ENCODE data around the gene CDKL2.

The CDKL2 gene

DNA sequence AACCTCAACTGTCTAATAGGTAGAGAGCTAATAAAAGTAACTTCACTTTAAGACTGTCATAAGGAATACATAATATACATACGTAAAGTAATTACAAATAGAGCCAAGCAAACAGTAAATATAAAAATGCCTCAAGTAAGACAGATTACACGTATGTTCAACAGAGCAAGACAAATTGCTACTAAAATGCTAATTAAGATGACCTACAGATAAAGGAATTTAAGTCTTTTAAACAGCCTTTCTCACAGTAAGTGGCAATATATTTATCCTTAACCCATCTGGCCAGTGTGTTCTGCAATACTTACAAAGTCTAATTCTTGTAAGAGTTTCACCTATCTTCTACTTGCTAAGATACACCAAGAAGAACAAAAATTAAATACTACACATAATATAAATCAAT lies 30.2 kb upstream of the CDKL2 start:
- no peak for DNase-seq (ENCODE audit: low spot score in 2 of 2)
- in situ Hi-C loops (cut with MboI; ENCODE audit: low sequenced_read_pairs), result no loop called here
- Histone ChIP-seq H3K4me1 (peaks cover 5% of the 10 kb centered on the region), H3K4me3 (no peak overlapping the region), H3K27me3 (ENCODE audit: low read depth) (no peaks in the 10 kb centered on the region), H3K9me3 (no peaks in the 10 kb centered on the region), H3K36me3 (replicated peaks) (peaks cover 34% of the 10 kb centered on the region)

DNA sequence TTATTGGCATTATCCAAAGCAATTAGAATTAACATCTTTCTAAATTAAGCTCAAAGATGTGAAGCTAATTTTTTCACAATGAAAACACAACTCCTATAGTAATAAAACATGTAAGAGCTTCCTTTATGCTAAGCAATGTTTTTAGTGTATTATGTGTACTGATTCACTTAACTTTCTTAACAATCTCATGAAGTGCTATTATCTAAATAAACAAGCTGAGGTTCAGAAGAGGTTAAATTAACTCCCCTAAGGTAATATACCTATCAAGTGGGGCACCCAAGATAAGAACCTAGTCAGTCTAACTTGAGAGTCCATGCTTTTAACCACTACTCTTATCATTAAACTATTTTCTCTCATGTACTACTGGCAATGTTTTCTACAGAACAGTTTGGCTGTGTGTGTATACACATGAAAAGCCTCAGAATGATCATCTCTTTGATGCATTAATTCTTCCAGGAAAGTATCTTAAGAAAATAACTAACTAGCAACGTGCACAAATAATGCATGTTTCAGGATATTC lies 29.2 kb upstream of the CDKL2 start:
- in situ Hi-C loops (cut with MboI; ENCODE audit: low sequenced_read_pairs), result no loop called here
- Histone ChIP-seq H3K36me3 (replicated peaks) (peaks cover 42% of the 10 kb centered on the region), H3K9me3 (no peaks in the 10 kb centered on the region), H3K4me3 (no peak overlapping the region), H3K27me3 (ENCODE audit: low read depth) (no peaks in the 10 kb centered on the region), H3K4me1 (peaks cover 5% of the 10 kb centered on the region)
- DNase-seq (ENCODE audit: low spot score in 2 of 2), result no peak

DNA sequence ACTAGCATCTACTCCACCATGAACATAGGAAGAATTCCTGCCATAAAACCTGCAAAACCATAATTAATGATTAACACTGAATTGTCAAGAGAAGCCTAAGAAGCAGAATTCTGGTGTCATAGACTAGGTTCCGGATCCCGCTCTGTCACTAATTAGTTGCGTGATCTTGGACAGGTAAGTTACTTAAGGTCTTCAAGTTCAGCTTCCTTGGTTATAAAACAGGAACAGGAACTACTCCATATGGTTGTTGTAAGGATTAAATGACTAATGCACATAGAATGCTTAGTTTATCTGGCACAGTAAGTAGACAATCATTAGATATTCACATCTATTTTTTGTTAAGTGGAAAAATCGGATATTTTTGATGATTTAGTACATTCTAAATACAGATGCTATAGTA lies 28.5 kb upstream of the CDKL2 start:
- DNase-seq (ENCODE audit: low spot score in 2 of 2), result no peak
- no peak overlapping the region for H3K4me3 ChIP-seq
- no peaks in the 10 kb centered on the region for H3K27me3 ChIP-seq (ENCODE audit: low read depth)
- in situ Hi-C loops (cut with MboI; ENCODE audit: low sequenced_read_pairs), result no loop called here
- peaks cover 5% of the 10 kb centered on the region for H3K4me1 ChIP-seq
- no peaks in the 10 kb centered on the region for H3K9me3 ChIP-seq
- peaks cover 49% of the 10 kb centered on the region for H3K36me3 ChIP-seq (replicated peaks)

DNA sequence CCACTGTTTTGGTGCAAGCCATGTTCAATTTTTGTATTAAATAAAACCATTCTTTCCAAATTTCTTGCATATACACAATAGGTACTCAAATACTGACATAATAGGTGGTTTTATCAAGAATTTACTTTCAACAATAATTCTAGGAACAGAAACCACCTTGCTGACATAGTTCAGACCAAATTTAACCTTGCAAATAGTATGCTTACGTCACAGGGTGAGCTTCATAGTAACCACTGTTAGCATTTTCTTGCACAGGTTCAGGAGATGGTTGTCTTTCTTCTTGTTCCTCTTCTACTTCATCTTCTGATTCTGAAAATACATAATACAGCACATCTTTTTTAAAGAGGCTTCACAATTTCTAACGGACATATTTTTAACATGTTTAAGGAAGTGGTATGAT lies 25.2 kb upstream of the CDKL2 start:
- Histone ChIP-seq H3K27me3 (ENCODE audit: low read depth) (no peaks in the 10 kb centered on the region), H3K4me1 (peaks cover 1% of the 10 kb centered on the region), H3K9me3 (no peaks in the 10 kb centered on the region), H3K36me3 (replicated peaks) (peaks cover 59% of the 10 kb centered on the region), H3K4me3 (no peak overlapping the region)
- in situ Hi-C loops (cut with MboI; ENCODE audit: low sequenced_read_pairs), result no loop called here
- DNase-seq (ENCODE audit: low spot score in 2 of 2), result no peak

DNA sequence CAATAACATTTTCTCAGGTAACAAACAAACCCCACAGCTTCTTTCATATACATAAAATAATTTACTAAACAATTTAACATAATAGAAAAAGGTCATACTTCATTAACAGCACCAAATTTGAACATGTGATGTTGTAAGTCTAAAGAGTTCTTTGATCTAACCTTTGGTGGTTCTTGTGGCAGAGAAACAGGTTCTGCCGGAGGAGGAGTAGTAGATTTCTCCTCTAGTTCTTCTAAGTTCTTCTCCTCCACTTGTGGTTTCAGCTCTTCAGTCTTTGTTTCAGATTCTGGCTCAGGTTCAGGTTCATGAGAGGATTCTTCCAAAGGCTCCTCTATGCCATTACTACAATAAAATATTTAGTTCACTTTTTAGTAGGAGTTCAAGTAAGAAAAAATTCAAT lies 24.6 kb upstream of the CDKL2 start:
- Histone ChIP-seq H3K4me1 (no peaks in the 10 kb centered on the region; the same call in 1 of the 2 replicates), H3K9me3 (no peaks in the 10 kb centered on the region), H3K4me3 (no peak overlapping the region), H3K27me3 (ENCODE audit: low read depth) (no peaks in the 10 kb centered on the region), H3K36me3 (replicated peaks) (peaks cover 60% of the 10 kb centered on the region)
- DNase-seq (ENCODE audit: low spot score in 2 of 2), result no peak
- in situ Hi-C loops (cut with MboI; ENCODE audit: low sequenced_read_pairs), result no loop called here

DNA sequence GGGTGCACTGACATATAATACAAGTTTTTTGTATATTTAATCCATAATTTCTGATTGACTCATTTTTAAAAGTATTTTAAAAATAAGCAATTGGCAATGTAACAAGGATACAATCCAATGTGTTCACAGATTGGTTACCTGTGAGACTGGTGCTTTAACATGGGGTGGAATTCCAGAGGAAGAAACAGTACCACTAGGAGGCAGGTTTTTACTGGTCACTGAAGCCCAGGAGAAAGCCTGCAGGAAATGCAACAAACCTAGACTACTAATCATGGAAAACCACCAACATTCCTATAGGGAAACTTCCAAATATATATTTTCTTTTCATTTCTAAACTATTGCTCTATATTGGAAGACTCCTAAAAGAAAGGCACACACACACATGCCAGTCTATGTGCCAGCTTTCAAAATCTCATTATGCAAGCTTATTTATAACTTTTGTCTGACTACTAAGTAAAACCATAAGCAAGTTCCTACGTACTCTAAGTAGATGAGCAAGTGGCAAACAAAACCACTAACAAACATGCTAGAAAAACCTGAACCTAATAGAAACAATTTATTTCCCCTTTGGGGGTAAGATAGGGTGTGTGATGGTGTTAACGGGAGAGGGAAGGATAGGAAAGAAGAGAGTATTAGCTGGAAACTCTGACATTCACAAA lies 23.6 kb upstream of the CDKL2 start:
- in situ Hi-C loops (cut with MboI; ENCODE audit: low sequenced_read_pairs), result no loop called here

DNA sequence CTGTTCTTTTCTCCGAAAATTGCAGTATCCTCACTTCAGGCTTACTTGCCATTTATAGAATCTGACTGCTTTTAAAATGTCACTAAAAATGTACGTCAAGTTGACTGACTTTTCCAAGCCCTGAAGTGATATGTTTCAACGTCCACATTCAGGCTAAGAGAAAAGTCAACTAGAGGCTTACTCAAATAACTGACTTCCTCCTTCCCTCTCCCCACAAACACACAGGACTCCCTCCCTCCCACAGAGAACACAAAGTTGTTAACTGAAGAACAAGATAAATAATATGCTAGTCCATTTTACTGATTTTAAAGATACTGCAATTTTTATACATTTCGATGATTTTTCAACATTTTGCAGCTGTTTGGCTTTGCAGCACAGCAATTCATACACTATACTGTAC lies 13.8 kb upstream of the CDKL2 start:
- Histone ChIP-seq H3K36me3 (replicated peaks) (peaks cover 58% of the 10 kb centered on the region), H3K27me3 (ENCODE audit: low read depth) (no peaks in the 10 kb centered on the region), H3K9me3 (no peaks in the 10 kb centered on the region), H3K4me3 (no peak overlapping the region), H3K4me1 (no peaks in the 10 kb centered on the region)
- in situ Hi-C loops (cut with MboI; ENCODE audit: low sequenced_read_pairs), result no loop called here
- DNase-seq (ENCODE audit: low spot score in 2 of 2), result no peak

More for the DNA sequence above, 23.6 kb upstream of the CDKL2 start:
- H3K27me3 ChIP-seq (ENCODE audit: low read depth), result no peaks in the 10 kb centered on the region
- peaks cover 67% of the 10 kb centered on the region for H3K36me3 ChIP-seq (replicated peaks)
- no peaks in the 10 kb centered on the region for H3K9me3 ChIP-seq
- H3K4me1 ChIP-seq, result no peaks in the 10 kb centered on the region; the same call in 1 of the 2 replicates
- no peak overlapping the region for H3K4me3 ChIP-seq
- DNase-seq (ENCODE audit: low spot score in 2 of 2), result no peak

DNA sequence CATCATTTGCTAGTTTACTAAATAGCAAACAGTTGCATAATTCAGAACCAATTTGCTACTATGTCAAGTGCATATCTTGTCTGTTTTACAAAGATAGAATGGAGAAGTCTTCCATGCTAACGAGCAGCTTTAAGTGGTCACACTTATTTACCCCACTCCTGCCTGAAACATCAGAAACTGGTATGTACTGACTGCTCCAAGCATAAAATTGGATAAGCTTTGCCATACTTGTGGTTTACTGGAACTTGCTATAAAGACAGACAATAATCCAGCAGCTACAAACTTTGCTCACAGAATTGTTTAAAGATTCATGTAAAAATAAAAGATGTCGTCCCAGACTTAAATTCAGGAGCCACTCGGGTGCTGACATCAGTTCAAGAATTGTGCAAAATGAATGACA lies 13.3 kb upstream of the CDKL2 start:
- no peak for DNase-seq (ENCODE audit: low spot score in 2 of 2)
- no peak overlapping the region for H3K4me3 ChIP-seq
- no peaks in the 10 kb centered on the region for H3K4me1 ChIP-seq
- H3K36me3 ChIP-seq (replicated peaks), result peaks cover 54% of the 10 kb centered on the region
- H3K9me3 ChIP-seq, result no peaks in the 10 kb centered on the region
- H3K27me3 ChIP-seq (ENCODE audit: low read depth), result no peaks in the 10 kb centered on the region
- in situ Hi-C loops (cut with MboI; ENCODE audit: low sequenced_read_pairs), result no loop called here

DNA sequence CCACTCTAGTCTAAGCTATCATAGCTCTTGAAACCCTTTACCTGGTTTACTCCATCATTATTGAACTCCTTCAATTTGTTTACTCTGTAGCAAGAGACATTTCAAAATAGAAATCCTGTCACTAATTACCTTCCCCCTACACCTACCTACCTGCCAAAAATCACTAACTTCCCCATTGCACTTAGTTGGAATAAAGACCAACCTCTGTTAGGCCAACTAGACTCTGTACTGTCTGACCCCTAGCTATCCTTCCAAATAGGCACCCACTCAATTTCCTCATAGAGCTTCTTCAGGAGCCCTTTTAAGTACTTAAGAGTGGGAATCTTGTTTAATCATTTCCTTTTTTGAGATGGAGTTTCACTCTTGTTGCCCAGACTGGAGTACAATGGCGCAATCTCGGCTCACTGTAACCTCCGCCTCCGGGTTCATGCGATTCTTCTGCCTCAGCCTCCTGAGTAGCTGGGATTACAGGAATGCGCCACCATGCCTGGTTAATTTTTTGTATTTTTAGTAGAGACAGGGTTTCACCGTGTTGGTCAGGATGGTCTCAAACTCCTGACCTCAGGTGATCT lies 8.9 kb upstream of the CDKL2 start:
- peaks cover 11% of the 10 kb centered on the region for H3K36me3 ChIP-seq (replicated peaks)
- H3K9me3 ChIP-seq, result no peaks in the 10 kb centered on the region
- no peaks in the 10 kb centered on the region for H3K4me1 ChIP-seq
- H3K4me3 ChIP-seq, result no peak overlapping the region
- DNase-seq (ENCODE audit: low spot score in 2 of 2), result no peak
- no peaks in the 10 kb centered on the region for H3K27me3 ChIP-seq (ENCODE audit: low read depth)
- in situ Hi-C loops (cut with MboI; ENCODE audit: low sequenced_read_pairs), result no loop called here

DNA sequence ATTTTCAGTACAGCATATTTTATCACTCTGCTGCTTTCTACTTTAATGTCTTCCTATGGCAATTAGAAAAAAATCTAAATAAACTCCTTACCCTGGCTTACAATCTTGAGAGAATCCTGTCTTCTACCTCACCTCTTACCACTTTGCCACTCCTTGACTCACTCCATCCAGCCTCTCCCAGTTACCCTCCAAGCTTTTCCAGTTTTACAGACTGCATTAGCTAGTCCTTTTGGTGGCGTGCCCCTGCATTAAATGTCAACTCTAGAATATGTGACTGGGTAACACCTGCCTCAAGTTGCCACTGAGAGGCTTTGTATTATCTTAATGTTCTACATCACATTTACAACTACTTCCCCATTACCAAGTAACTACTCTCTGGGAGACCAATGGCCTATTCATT lies 7.5 kb upstream of the CDKL2 start:
- H3K4me3 ChIP-seq, result no peak overlapping the region
- no peak for DNase-seq (ENCODE audit: low spot score in 2 of 2)
- in situ Hi-C loops (cut with MboI; ENCODE audit: low sequenced_read_pairs), result no loop called here
- H3K36me3 ChIP-seq (replicated peaks), result peaks cover 5% of the 10 kb centered on the region; the same call in 1 of the 2 replicates
- no peaks in the 10 kb centered on the region for H3K4me1 ChIP-seq
- no peaks in the 10 kb centered on the region for H3K9me3 ChIP-seq
- H3K27me3 ChIP-seq (ENCODE audit: low read depth), result no peaks in the 10 kb centered on the region

DNA sequence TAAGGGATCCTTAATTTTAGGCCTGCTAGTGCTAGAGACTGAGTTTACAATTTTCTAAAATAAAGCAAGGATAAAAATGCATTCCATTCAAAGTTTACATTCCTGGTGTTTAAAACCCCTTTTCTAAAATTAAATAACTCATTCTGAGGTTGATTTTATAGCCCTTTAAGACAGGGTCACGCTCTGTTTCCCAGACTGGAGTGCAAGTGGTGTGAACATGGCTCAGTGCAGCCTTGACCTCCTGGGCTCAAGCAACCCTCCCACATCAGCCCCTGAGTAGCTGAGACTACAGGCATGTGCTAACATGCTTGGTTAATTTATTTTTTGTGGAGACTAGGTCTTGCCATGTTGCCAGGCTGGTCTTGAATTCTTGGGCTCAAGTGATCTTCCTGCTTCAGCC lies 6.8 kb upstream of the CDKL2 start:
- DNase-seq (ENCODE audit: low spot score in 2 of 2), result no peak
- no peaks in the 10 kb centered on the region for H3K4me1 ChIP-seq
- H3K9me3 ChIP-seq, result no peaks in the 10 kb centered on the region
- H3K36me3 ChIP-seq (replicated peaks), result peaks cover 1% of the 10 kb centered on the region; the same call in 1 of the 2 replicates
- no peaks in the 10 kb centered on the region for H3K27me3 ChIP-seq (ENCODE audit: low read depth)
- in situ Hi-C loops (cut with MboI; ENCODE audit: low sequenced_read_pairs), result no loop called here
- no peak overlapping the region for H3K4me3 ChIP-seq

DNA sequence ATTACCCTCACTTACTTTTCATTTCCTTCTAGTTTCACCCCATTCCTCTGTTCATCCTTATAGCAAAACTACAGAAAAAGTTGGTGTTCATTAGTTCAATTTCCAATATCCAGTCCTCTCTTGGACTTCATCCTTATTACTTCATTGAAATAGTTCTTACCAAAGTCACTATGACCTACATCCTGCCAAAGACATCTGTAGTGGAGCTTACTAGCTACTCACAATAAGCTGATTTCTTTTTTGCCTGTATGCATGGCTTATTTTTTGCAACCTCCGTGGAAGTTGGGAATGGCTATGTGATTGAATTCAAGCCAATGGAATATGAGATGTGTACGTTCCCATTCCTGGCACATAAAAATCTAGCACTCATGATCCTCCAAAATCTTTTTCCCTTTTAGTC lies 4.6 kb upstream of the CDKL2 start:
- no peak for DNase-seq (ENCODE audit: low spot score in 2 of 2)
- no peak overlapping the region for H3K4me3 ChIP-seq
- H3K36me3 ChIP-seq (replicated peaks), result no peaks in the 10 kb centered on the region
- no peaks in the 10 kb centered on the region for H3K9me3 ChIP-seq
- no peaks in the 10 kb centered on the region for H3K4me1 ChIP-seq
- in situ Hi-C loops (cut with MboI; ENCODE audit: low sequenced_read_pairs), result no loop called here
- no peaks in the 10 kb centered on the region for H3K27me3 ChIP-seq (ENCODE audit: low read depth)

DNA sequence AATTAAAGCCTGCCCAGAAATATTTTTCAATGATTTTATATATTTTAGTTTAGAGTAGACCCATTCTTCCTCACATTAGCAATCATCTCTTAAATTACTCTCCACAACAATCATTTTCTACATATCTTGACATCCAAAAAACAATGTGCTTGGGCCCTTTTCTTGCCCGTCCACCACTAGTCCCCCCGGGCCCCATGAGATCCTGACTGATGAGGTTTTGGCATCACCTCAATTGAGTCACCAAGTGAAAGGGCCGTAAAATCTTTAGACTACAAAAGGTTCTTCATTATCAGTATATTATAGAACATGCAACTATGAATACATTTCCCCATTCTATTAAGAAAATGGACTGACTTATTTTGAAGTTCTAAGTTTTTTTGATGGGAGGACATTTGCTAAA lies 4.0 kb upstream of the CDKL2 start:
- DNase-seq (ENCODE audit: low spot score in 2 of 2), result no peak
- Histone ChIP-seq H3K27me3 (ENCODE audit: low read depth) (no peaks in the 10 kb centered on the region), H3K36me3 (replicated peaks) (no peaks in the 10 kb centered on the region), H3K4me3 (no peak overlapping the region), H3K4me1 (no peaks in the 10 kb centered on the region), H3K9me3 (no peaks in the 10 kb centered on the region)
- in situ Hi-C loops (cut with MboI; ENCODE audit: low sequenced_read_pairs), result no loop called here

DNA sequence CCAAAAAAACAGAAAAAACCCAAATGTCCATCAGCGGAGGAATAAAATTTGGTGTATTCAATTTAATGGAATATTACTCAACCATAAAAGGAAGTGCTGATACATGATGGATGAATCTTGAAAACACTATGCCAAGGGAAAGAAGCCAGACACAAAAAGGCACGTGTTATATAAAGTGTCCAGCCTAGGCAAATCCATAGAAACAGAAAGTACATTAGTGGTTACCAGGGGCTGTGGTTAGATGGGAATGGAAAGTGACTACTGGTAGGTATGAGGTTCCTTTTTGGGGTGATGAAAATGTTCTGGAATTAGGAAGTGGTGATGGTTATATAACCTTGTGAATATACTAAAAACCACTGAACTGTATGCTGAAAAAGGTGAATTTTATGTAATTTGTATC lies 3.5 kb upstream of the CDKL2 start:
- Histone ChIP-seq H3K4me3 (no peak overlapping the region), H3K4me1 (no peaks in the 10 kb centered on the region), H3K9me3 (no peaks in the 10 kb centered on the region), H3K36me3 (replicated peaks) (no peaks in the 10 kb centered on the region), H3K27me3 (ENCODE audit: low read depth) (no peaks in the 10 kb centered on the region)
- in situ Hi-C loops (cut with MboI; ENCODE audit: low sequenced_read_pairs), result no loop called here
- DNase-seq (ENCODE audit: low spot score in 2 of 2), result no peak

DNA sequence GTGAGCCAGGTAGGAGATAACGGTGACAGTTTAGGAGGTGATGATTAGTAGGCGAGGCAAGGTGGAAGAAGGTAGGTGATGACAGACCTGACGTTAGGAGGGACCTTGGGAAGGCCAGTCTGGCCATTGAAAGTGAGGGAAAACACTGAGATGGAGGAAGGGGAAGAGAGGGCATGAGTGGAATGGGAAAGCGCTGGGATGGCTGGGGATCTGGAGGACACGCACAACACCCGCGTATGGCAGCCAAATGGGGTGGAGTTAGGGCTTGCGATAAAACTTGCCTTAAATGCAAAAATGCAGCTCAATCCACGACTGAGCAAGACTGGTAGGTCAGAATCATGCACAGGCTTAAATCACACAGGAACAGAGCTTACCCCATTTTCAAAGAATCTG lies 605 bp upstream of the CDKL2 start:
- no peaks in the 10 kb centered on the region for H3K9me3 ChIP-seq
- H3K36me3 ChIP-seq (replicated peaks), result no peaks in the 10 kb centered on the region
- in situ Hi-C loops (cut with MboI; ENCODE audit: low sequenced_read_pairs), result no loop called here
- no peaks in the 10 kb centered on the region for H3K27me3 ChIP-seq (ENCODE audit: low read depth)
- no peak overlapping the region for H3K4me3 ChIP-seq
- DNase-seq (ENCODE audit: low spot score in 2 of 2), result no peak
- H3K4me1 ChIP-seq, result no peaks in the 10 kb centered on the region
